SW480 (cell line): ENCODE results near the gene NKD2.

Experiments
- DNase-seq: peaks from one replicate; pipeline ENCODE4 v3.0.0-alpha.2; 2016; ENCODE audit warnings: low spot score

Gene NKD2

GRCh38 chr5:1042626-1043025 lies 34.0 kb downstream of the NKD2 start:
- no peak for DNase-seq

DNA sequence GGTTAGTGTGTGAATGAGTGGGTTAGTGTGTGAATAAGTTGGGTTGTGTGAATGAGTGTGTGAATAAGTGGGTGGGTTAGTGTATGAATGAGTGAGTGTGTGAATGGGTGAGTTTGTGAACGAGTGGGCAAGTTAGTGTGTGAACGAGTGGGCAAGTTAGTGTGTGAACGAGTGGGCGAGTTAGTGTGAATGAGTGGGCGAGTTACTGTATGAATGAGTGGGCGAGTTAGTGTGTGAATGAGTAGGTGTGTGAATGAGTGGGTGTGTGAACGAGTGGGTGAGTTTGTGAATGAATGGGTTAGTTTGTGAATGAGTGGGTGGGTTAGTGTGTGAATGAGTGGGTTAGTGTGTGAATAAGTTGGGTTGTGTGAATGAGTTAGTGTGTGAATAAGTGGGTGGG lies 34.7 kb downstream of the NKD2 start:
- no peak for DNase-seq

DNA sequence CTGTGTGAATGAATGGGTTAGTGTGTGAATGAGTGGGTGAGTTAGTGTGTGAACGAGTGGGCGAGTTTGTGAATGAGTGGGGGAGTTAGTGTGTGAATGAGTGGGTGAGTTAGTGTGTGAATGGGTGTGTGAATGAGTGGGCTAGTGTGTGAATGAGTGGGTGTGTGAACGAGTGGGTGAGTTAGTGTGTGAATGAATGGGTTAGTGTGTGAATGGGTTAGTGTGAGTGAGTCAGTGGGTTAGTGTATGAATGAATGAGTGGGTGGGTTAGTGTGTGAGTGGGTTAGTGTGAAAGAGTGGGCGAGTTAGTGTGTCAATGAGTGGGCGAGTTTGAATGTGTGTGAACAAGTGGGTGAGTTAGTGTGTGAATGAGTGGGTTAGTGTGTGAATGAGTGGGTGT lies 35.5 kb downstream of the NKD2 start:
- DNase-seq = no peak

DNA sequence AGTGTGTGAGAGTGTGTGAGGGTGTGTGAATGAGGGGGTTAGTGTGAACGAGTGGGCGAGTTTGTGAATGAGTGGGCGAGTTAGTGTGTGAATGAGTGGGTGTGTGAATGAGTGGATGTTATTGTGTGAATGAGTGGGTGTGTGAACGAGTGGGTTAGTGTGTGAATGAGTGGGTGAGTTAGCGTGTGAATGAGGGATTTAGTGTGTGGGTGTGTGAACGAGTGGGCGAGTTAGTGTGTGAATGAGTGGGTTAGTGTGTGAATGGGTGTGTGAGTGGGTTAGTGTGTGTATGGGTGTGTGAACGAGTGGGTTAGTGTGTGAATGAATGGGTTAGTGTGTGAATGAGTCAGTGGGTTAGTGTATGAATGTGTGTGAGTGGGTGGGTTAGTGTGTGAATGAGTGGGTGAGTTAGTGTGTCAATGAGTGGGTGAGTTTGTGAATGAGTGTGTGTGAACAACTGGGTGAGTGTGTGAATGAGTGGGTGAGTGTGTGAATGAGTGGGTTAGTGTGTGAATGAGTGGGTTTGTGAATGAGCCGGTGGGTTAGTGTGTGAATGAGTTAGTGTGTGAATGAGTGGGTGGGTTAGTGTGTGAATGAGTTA lies 37.5 kb downstream of the NKD2 start:
- no peak for DNase-seq

GRCh38 chr5:1047332-1047965 lies 38.8 kb downstream of the NKD2 start:
- DNase-seq = no peak

DNA sequence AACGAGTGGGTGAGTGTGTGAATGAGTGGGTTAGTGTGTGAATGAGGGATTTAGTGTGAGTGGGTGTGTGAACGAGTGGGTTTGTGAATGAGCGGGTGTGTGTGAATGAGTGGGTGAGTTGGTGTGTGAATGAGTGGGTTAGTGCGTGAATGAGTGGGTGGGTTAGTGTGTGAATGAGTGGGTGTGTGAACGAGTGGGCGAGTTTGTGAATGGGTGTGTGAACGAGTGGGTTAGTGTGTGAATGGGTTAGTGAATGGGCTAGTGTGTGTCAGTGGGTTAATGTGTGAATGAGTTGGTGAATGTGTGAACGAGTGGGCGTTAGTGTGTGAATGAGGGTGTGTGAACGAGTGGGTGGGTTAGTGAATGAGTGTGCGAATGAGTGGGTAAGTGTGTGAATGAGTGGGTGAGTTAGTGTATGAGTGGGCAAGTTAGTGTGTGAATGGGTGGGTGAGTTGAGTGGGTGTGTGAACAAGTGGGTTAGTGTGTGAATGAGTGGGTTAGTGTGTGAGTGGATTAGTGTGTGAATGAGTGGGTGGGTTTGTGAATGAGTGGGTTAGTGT lies 39.6 kb downstream of the NKD2 start:
- no peak for DNase-seq

DNA sequence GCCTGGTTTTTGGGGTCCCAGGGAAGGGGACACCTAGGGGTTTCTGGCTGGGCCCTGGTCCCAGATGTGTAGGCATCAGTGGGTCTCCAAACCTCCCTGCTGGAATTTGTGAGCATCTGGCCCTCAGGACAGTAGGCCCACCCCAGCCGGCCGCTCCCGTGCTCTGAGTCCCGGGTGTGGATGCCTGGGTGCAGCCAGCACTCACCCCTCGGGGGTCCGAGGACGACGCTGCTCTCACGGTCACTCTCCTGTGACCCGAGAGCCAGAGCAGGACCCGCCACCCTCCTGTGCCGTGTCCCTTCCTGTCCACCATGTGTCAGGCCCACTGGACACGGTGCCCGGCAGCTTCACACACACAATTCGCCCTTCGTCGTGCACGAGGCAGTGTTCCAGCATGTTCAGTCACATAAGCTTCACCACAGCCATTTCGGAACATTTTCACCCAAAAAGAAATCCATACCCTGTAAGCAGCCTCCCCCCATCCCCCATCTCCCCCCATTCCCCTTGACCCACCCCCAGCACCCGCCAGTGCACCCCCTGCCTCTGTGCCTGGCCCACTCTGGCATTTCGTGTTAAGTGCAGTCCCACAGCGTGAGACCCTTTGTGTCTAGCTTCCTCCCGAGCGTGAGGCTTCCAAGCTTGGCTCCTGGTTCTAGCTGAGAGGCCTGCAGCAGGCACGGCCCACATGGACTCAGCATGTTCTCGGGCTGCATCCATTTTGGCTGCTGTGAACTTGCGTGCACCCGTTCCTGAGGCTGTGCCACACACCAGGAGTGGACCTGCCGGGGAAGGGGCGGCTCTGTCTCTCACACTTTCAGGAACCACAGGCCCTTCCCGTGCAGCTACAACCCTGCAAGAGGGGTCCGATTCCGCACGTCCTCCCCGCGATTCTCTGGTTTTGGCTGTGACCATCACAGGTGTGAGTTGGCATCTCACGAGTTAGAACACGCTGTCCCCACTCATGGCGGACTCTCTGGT lies 40.5 kb downstream of the NKD2 start:
- DNase-seq = no peak

GRCh38 chr5:1050423-1051365 lies 42.1 kb downstream of the NKD2 start:
- DNase-seq = no peak

DNA sequence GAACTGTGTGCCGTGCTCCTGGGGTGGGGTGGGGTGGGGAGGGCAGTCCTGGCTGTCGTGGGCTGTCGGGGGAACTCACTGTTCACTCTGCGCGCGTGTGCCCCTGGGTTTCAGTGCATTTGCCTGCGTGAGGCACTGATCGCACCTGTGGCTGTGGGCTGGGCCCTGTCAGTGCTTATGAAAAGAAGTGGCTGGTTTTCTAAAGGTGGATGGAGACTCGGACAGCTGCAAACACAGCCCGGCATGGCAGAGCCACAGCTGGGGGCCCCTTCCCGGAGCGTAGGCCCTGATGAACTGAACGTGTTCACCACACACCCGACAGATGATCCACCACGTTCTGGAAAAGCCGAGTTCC lies 42.7 kb downstream of the NKD2 start:
- DNase-seq = no peak

DNA sequence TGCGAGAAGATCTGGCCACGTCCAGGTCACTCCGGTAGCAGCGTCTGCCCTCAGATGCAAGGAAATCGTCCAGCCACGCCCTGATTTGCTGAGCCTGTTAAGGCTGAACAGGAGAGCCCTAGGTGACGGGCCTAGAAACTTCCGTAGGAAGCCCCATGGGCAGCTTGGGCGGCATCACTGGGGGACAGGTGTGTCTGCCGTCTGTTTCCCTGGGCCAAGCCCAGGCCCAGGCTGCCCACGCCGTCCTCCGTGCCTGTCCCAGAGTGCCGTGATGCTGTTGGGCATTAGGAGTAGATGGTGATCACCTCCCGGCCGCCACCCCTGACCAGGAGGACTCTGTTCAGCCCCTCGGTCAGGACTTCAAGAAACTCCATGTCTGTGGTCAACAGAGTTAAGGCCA lies 43.5 kb downstream of the NKD2 start:
- DNase-seq = no peak

DNA sequence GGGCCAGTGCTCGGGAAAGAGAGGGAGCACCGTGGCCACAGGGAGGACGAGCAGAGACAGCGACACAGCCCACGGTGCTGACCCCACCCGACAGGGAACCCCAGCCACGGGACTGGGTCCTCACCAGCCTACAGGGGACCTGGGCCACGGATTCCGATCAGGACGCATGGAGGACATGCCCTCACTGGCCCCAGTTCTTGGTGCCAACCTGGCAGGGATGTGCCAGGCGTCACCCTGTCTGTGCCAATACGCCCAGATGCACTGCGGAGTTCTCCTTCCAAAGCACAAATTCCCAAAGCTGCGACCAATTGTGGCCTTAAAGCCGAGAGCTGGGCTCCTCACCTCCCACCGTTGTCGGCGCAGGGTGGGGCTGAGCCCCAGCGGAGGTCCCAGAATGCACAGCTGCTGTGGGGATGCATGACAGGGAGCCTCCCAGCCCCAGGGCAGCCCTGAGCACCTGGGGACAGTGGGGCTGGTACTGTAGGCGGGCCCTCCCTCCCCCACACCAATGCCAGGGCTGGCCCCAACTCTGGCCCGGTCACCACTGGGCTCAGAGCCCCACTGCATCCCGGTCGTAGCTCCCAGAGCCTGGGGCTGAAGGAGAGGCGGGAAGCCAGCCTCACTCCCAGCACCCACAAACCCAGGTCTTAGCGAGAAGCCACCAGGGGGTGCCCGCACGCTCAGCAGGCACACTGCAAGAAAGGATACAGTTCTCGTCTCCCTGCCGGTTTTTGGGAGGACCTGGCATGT lies 44.2 kb downstream of the NKD2 start:
- DNase-seq = no peak

- no peak for DNase-seq
These were observed 44.9 kb downstream of the NKD2 start for GRCh38 chr5:1053391-1054017.

- no peak for DNase-seq
These were observed 45.6 kb downstream of the NKD2 start for GRCh38 chr5:1054018-1054798.

GRCh38 chr5:1054799-1055775 lies 46.5 kb downstream of the NKD2 start:
- no peak for DNase-seq

DNA sequence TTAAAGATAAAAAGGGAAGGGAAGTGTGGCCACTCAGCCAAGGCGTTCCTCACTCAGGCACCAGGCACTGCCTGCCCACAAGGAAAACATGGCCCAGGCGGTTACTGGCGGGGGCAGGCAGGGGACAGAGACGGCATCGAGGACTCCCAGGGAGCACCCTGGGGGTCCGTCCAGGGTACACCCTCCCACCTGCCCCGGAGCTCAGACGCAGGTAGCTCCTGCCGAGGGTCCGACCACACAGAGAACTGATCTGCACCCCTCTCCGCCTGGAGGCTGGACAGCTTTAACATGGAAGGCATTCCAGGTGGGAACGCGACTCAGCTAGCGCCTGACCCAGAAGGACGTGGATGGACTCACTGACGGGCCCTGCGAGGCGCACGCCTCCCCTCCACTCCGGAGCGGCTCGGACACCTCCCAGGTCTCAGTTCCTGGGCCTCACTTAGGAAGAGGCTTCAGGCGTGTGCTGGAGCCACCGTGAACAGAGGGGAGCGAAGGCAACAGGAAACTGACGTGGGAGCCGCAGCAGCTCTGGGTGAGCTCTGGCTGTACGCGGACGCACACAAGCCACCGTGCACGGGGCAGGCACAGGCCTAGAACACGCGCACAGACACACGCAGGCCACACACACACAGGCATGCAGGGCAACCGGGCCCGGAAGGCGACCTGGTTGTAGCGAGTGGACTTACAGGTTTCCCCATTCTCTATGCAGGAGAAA lies 47.5 kb downstream of the NKD2 start:
- DNase-seq = no peak

GRCh38 chr5:1056611-1057484 lies 48.2 kb downstream of the NKD2 start:
- DNase-seq = no peak
